ENCODE measurements around the gene FGF19.

The FGF19 gene

GRCh38 chr11:69663326-69663725 lies 40.5 kb downstream of the FGF19 start:
- H3K9me3 ChIP-seq (ENCODE audit: control insufficient read depth, low read length): no peaks in the 10 kb centered on the region
- H3K4me1 ChIP-seq (ENCODE audit: control insufficient read depth, insufficient read depth, low read length): peaks cover 15% of the 10 kb centered on the region
- H3K27me3 ChIP-seq (ENCODE audit: control insufficient read depth, insufficient read depth, low read length, poor library complexity, severe bottlenecking): no peaks in the 10 kb centered on the region
- no peak overlapping the region for H3K4me3 ChIP-seq (ENCODE audit: insufficient read depth, low read depth, low read length)
- H3K27ac ChIP-seq (ENCODE audit: insufficient read depth, low read depth, low read length, poor library complexity, severe bottlenecking): no peak overlapping the region
- peaks cover 7% of the 10 kb centered on the region for H3K36me3 ChIP-seq (ENCODE audit: control insufficient read depth, insufficient read depth, low read length)
- WGBS, 2 experiments: 95 to 96% methylated on average over 6 of the region's 6 CpGs

DNA sequence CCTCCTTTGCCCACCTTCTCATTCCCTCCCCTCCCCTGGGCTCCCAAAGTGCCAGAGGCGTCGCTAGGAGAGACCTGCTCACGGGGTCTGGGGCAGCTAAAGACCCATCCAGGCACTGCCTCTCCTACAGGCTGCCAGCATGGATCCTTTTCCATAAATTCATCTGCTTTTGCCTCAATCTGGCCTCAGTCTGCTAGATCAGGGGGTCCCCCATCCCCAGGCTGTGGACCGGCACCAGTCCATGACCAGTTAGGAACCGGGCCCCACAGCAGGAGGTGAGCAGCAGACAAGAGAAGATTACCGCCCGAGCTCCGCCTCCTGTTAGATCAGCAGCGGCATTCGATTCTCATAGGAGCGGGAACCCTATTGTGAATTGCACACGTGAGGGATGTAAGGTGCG lies 41.0 kb downstream of the FGF19 start:
- Histone ChIP-seq H3K36me3 (ENCODE audit: control insufficient read depth, insufficient read depth, low read length) (peaks cover 7% of the 10 kb centered on the region), H3K4me3 (ENCODE audit: insufficient read depth, low read depth, low read length) (no peak overlapping the region), H3K4me1 (ENCODE audit: control insufficient read depth, insufficient read depth, low read length) (peaks cover 18% of the 10 kb centered on the region), H3K27me3 (ENCODE audit: control insufficient read depth, insufficient read depth, low read length, poor library complexity, severe bottlenecking) (no peaks in the 10 kb centered on the region), H3K27ac (ENCODE audit: insufficient read depth, low read depth, low read length, poor library complexity, severe bottlenecking) (no peak overlapping the region), H3K9me3 (ENCODE audit: control insufficient read depth, low read length) (no peaks in the 10 kb centered on the region)
- 80 to 83% methylated on average over 13 of the region's 13 CpGs for WGBS, 2 experiments

DNA sequence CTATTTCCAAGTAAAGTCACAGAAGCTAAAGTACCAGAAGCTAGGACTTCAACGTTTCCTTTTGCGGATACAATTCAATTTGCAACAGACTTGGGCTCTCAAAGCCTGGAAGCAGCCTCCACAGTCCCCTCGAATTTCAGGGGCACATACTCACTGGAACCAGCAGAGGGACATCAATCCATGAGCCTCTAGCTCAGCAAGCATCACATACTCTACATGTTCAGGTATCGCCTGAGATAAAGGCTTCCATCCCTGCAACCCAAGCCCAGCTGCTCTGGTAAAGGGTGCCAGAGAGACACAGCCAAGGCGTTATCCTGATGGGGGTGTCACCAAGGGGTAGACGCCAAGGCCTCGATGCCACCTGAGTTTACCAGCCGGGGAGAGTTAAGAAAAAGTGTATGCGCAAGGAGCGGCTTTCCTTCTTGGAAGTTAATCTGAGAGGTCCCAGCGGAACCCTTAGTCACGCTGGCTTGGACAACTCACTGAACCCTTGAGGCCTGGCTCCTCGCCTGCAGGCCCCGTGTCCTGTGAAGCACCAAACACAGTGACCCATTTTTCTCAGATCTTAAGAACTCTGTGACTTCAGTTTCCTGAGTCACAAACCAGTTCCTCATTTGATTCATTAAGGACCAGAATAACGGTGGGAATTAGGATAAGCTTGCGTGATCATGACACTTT lies 41.7 kb downstream of the FGF19 start:
- H3K9me3 ChIP-seq (ENCODE audit: control insufficient read depth, low read length): no peaks in the 10 kb centered on the region
- peaks cover 7% of the 10 kb centered on the region for H3K36me3 ChIP-seq (ENCODE audit: control insufficient read depth, insufficient read depth, low read length)
- peaks cover 25% of the 10 kb centered on the region for H3K4me1 ChIP-seq (ENCODE audit: control insufficient read depth, insufficient read depth, low read length)
- no peaks in the 10 kb centered on the region for H3K27me3 ChIP-seq (ENCODE audit: control insufficient read depth, insufficient read depth, low read length, poor library complexity, severe bottlenecking)
- H3K4me3 ChIP-seq (ENCODE audit: insufficient read depth, low read depth, low read length): no peak overlapping the region
- no peak overlapping the region for H3K27ac ChIP-seq (ENCODE audit: insufficient read depth, low read depth, low read length, poor library complexity, severe bottlenecking)
- WGBS, 2 experiments: 89 to 90% methylated on average over 16 of the region's 16 CpGs

- peaks cover 7% of the 10 kb centered on the region for H3K36me3 ChIP-seq (ENCODE audit: control insufficient read depth, insufficient read depth, low read length)
- no peaks in the 10 kb centered on the region for H3K9me3 ChIP-seq (ENCODE audit: control insufficient read depth, low read length)
- H3K4me1 ChIP-seq (ENCODE audit: control insufficient read depth, insufficient read depth, low read length): peaks cover 31% of the 10 kb centered on the region
- H3K4me3 ChIP-seq (ENCODE audit: insufficient read depth, low read depth, low read length): no peak overlapping the region
- 75 to 76% methylated on average over 10 of the region's 10 CpGs for WGBS, 2 experiments
- no peak overlapping the region for H3K27ac ChIP-seq (ENCODE audit: insufficient read depth, low read depth, low read length, poor library complexity, severe bottlenecking)
- no peaks in the 10 kb centered on the region for H3K27me3 ChIP-seq (ENCODE audit: control insufficient read depth, insufficient read depth, low read length, poor library complexity, severe bottlenecking)
Observed at GRCh38 chr11:69661413-69661715, 42.5 kb downstream of the FGF19 start.

- Histone ChIP-seq H3K9me3 (ENCODE audit: control insufficient read depth, low read length) (no peaks in the 10 kb centered on the region), H3K4me1 (ENCODE audit: control insufficient read depth, insufficient read depth, low read length) (peaks cover 39% of the 10 kb centered on the region), H3K27ac (ENCODE audit: insufficient read depth, low read depth, low read length, poor library complexity, severe bottlenecking) (no peak overlapping the region), H3K4me3 (ENCODE audit: insufficient read depth, low read depth, low read length) (no peak overlapping the region), H3K27me3 (ENCODE audit: control insufficient read depth, insufficient read depth, low read length, poor library complexity, severe bottlenecking) (no peaks in the 10 kb centered on the region), H3K36me3 (ENCODE audit: control insufficient read depth, insufficient read depth, low read length) (peaks cover 5% of the 10 kb centered on the region)
- 91 to 94% methylated on average over 4 of the region's 4 CpGs for WGBS, 2 experiments
Observed at GRCh38 chr11:69660001-69660500, 43.8 kb downstream of the FGF19 start.

- Histone ChIP-seq H3K27ac (ENCODE audit: insufficient read depth, low read depth, low read length, poor library complexity, severe bottlenecking) (no peak overlapping the region), H3K4me1 (ENCODE audit: control insufficient read depth, insufficient read depth, low read length) (peaks cover 39% of the 10 kb centered on the region), H3K4me3 (ENCODE audit: insufficient read depth, low read depth, low read length) (no peak overlapping the region), H3K36me3 (ENCODE audit: control insufficient read depth, insufficient read depth, low read length) (peaks cover under 1% of the 10 kb centered on the region), H3K27me3 (ENCODE audit: control insufficient read depth, insufficient read depth, low read length, poor library complexity, severe bottlenecking) (no peaks in the 10 kb centered on the region), H3K9me3 (ENCODE audit: control insufficient read depth, low read length) (no peaks in the 10 kb centered on the region)
- WGBS, 2 experiments: 95 to 96% methylated on average over 12 of the region's 12 CpGs
Observed at GRCh38 chr11:69659591-69659990, 44.2 kb downstream of the FGF19 start.

DNA sequence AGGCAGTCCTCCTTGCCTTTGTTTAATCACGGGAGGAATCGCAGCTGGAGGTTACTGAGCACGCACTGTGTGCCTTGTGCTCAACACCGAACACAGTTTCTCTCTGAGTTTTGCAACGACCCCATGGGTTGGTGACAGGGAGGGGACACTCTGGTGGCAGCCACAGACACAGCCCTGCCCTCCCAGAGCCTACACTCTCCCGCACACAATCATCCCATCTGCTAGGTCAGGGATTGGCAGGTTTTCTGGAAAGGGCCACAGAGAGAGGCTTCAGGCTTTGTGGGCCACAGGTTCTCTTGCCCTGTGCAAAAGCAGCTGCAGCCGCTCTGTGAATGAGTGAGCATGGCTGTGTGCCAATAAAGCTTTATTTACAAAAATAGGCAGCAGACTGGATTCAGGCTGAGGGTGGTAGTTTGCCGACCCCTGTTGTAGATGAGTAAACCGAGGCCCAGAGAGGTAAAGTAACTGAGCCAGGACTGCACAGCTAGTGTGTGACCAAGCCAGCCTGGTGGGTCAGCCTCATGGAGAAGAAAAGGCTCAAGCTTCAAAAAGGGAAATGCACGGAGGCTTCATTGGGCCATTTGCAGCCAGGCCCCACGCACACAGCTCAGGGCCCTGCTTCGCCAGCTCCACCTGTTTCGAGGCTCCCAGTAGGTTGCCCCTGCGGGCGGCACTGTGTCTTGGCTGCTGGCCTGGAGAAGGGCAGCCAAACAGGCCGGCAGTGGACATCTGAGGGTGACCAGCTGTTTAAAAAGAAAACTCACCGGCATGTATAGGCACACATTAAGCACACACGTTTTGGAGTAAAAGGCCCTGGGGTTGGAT lies 45.0 kb downstream of the FGF19 start:
- H3K4me1 ChIP-seq (ENCODE audit: control insufficient read depth, insufficient read depth, low read length): peaks cover 39% of the 10 kb centered on the region
- H3K36me3 ChIP-seq (ENCODE audit: control insufficient read depth, insufficient read depth, low read length): no peaks in the 10 kb centered on the region
- 77 to 79% methylated on average over 18 of the region's 18 CpGs for WGBS, 2 experiments
- H3K9me3 ChIP-seq (ENCODE audit: control insufficient read depth, low read length): no peaks in the 10 kb centered on the region
- H3K27ac ChIP-seq (ENCODE audit: insufficient read depth, low read depth, low read length, poor library complexity, severe bottlenecking): peak overlapping the region; percentile 94
- H3K27me3 ChIP-seq (ENCODE audit: control insufficient read depth, insufficient read depth, low read length, poor library complexity, severe bottlenecking): no peaks in the 10 kb centered on the region
- H3K4me3 ChIP-seq (ENCODE audit: insufficient read depth, low read depth, low read length): no peak overlapping the region

DNA sequence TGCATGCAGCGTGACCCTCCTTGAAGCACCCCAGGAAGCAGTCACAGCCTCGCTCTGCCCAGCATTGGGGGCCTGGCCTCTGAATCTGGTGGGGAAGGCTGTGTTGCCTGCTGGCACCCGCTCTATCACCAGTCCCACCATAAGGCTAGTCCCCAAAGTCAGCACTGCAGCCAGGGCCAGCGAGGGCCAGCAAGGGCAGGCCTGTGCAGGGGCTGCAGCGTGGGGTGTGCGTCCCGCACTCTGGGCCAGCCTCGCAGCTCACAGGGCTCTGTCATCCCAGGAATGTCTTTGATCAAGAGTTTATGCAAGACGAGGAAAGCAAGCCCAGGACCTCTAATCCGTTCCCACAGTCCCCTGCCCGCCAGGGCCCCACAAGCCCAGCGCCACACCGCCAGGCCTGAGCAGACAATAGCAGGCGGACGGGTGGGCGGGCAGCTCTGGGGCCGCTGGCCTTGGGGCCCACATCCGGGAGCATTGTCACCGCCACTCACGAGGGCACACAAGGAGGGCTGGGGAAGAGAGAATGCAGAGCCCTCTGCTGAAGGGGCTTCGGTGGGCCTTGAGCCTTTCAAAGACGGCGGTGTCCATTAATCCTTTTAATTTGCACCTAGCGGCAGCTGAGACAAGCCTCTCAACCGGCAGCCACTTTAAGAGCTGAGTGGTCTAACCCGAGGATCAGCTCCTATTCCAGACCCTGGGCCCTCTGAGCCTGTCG lies 45.8 kb downstream of the FGF19 start:
- 12 to 13% methylated on average over 27 of the region's 27 CpGs for WGBS, 2 experiments
- no peaks in the 10 kb centered on the region for H3K9me3 ChIP-seq (ENCODE audit: control insufficient read depth, low read length)
- peak overlapping the region; percentile 94 for H3K27ac ChIP-seq (ENCODE audit: insufficient read depth, low read depth, low read length, poor library complexity, severe bottlenecking)
- peak overlapping the region; percentile 1 for H3K4me3 ChIP-seq (ENCODE audit: insufficient read depth, low read depth, low read length)
- no peaks in the 10 kb centered on the region for H3K27me3 ChIP-seq (ENCODE audit: control insufficient read depth, insufficient read depth, low read length, poor library complexity, severe bottlenecking)
- peaks cover 34% of the 10 kb centered on the region for H3K4me1 ChIP-seq (ENCODE audit: control insufficient read depth, insufficient read depth, low read length)
- H3K36me3 ChIP-seq (ENCODE audit: control insufficient read depth, insufficient read depth, low read length): peaks cover 4% of the 10 kb centered on the region

DNA sequence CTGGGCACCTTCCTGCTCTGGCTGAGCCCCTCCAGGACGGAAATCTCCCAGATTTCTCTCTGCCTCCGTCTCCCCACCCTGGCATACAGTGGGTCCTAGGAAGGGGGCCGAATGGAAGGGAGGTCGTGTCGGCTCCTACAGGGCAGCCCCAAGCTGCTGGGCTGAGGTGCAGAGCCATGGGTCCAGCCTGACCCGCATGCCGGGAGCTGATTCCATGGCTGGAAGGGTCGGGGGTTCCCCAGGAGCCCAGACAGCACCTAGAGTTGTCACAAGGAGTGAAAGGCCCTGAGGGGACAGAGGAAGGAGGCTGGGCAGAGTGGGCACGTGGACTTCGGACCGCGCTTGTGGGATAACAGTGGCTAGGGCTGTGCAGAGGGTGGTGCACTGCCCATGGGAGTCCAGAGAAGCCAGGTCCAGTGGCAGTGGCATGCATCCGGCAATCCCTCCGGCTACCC lies 46.3 kb downstream of the FGF19 start:
- H3K36me3 ChIP-seq (ENCODE audit: control insufficient read depth, insufficient read depth, low read length): peaks cover 4% of the 10 kb centered on the region
- H3K9me3 ChIP-seq (ENCODE audit: control insufficient read depth, low read length): no peaks in the 10 kb centered on the region
- no peaks in the 10 kb centered on the region for H3K27me3 ChIP-seq (ENCODE audit: control insufficient read depth, insufficient read depth, low read length, poor library complexity, severe bottlenecking)
- H3K4me3 ChIP-seq (ENCODE audit: insufficient read depth, low read depth, low read length): peak overlapping the region; percentile 1
- peaks cover 34% of the 10 kb centered on the region for H3K4me1 ChIP-seq (ENCODE audit: control insufficient read depth, insufficient read depth, low read length)
- peak overlapping the region; percentile 94 for H3K27ac ChIP-seq (ENCODE audit: insufficient read depth, low read depth, low read length, poor library complexity, severe bottlenecking)
- WGBS, 2 experiments: 86 to 92% methylated on average over 14 of the region's 14 CpGs

Measured in ectodermal cell (in vitro differentiated cells).